ENCODE measurements around the gene PABPC4L. TPM values are rescaled to one million over a fixed set of nuclear protein-coding genes. Genes with fewer than 3 reads are reported as not detected.

Gene PABPC4L
- total RNA-seq, 4 donors from 2014 or later, result 0.19 to 1.0 (median 0.70) TPM

GRCh38 chr4:134154097-134154496 is 47.5 kb downstream of the PABPC4L start:
- 72 to 82% methylated on average over 4 of the region's 4 CpGs for WGBS, 2 donors
- TF ChIP-seq POLR2A (IDR thresholded peaks at IDR 0.05) (no peak), CTCF (IDR thresholded peaks at IDR 0.05) (no peak)
- no peak for DNase-seq
- Histone ChIP-seq H3K36me3 (no peaks in the 10 kb centered on the region), H3K4me1 (no peaks in the 10 kb centered on the region), H3K27me3 (no peaks in the 10 kb centered on the region), H3K9me3 (no peaks in the 10 kb centered on the region), H3K4me3 (no peak overlapping the region), H3K27ac (no peak overlapping the region)
- intact Hi-C loops (cut with DNase I), result no loop called here

- Histone ChIP-seq H3K4me3 (no peak overlapping the region), H3K36me3 (no peaks in the 10 kb centered on the region), H3K9me3 (no peaks in the 10 kb centered on the region), H3K27ac (no peak overlapping the region), H3K27me3 (no peaks in the 10 kb centered on the region), H3K4me1 (no peaks in the 10 kb centered on the region)
- intact Hi-C loops (cut with DNase I), result no loop called here
- DNase-seq, result no peak
- no peak for TF ChIP-seq CTCF (IDR thresholded peaks at IDR 0.05)
- TF ChIP-seq POLR2A (IDR thresholded peaks at IDR 0.05), result no peak
Measured at GRCh38 chr4:134147941-134148340, 53.6 kb downstream of the PABPC4L start.

Data from esophagus squamous epithelium (tissue), 5 donors.